K562 (cell line): ENCODE data around the gene KAZN. TPM values are rescaled to one million over a fixed set of nuclear protein-coding genes. Genes with fewer than 3 reads are reported as not detected.

Source experiments
- BRD4 ChIP-seq: fragments of 200-600 bp; sonication (generic); IDR thresholded peaks from 2 replicates; pipeline ENCODE4 v1.6.1; 2017; ENCODE audit warnings: inconsistent platforms
- C11orf30 ChIP-seq: fragments of 450-650 bp; IDR thresholded peaks from 2 replicates; pipeline ENCODE4 v1.6.1; 2016; ENCODE audit warnings: low read depth, mild to moderate bottlenecking
- MED1 ChIP-seq: sonication (generic); formaldehyde crosslinking; IDR thresholded peaks from 2 replicates; pipeline ENCODE4 v1.8.1; 2023; ENCODE audit warnings: missing genetic modification reagents, borderline replicate concordance
- MTF1 ChIP-seq: fragments of 250-450 bp; sonication (Bioruptor Pico); IDR thresholded peaks from 2 replicates; pipeline ENCODE4 v1.9.0; 2021; ENCODE audit warnings: moderate library complexity, mild to moderate bottlenecking, inconsistent platforms, borderline replicate concordance
- SRSF9 ChIP-seq: fragments of 200-400 bp; formaldehyde crosslinking; IDR thresholded peaks from 2 replicates; pipeline ENCODE4 v1.6.1; 2017; ENCODE audit warnings: low read depth, low read length, borderline replicate concordance
- XRCC4 ChIP-seq: IDR thresholded peaks from one replicate; pipeline ENCODE4 v1.6.1; 2011; ENCODE audit not compliant: insufficient read depth, insufficient read length; ENCODE audit errors: extremely low read depth
- ZNF316 ChIP-seq: fragments of 450-650 bp; IDR thresholded peaks from 2 replicates; pipeline ENCODE4 v1.6.1; 2016
- polyA plus RNA-seq, 8 experiments: library from polyadenylated mRNA; depleted of rRNA in 4 of 8; stranded (reverse) in 5 of 8; unstranded in 3 of 8; fragments of >200 nt; fragmentation: Nextera tagmentation in 2 of 8; fragmentation: Illumina TruSeq in 1 of 8; extraction: Ambion mirVana in 2 of 8; extraction: Trizol in 1 of 8; gene quantifications; 2 replicates each; pipeline versions ENCODE4 v1.2.1 to v1.2.3, GENCODE V29; 2011 to 2014; ENCODE audit warnings: inconsistent platforms in 1 of 8, missing spikeins in 1 of 8
- total RNA-seq, 7 experiments: library from RNA; depleted of rRNA in 6 of 7; stranded (reverse); fragments of >200 nt in 6 of 7; fragmentation: Illumina TruSeq in 2 of 7; extraction: Trizol in 2 of 7; gene quantifications; 2 replicates each; pipeline versions ENCODE4 v1.2.1 to v1.2.3, GENCODE V29; 2011 to 2021; ENCODE audit warnings: low replicate concordance in 1 of 7
- TF ChIP-seq, protein P1 (sequence below): fragments of 250-450 bp; sonication (Bioruptor Pico); IDR thresholded peaks from 2 replicates; pipeline ENCODE4 v1.5.0; 2021; ENCODE audit warnings: mild to moderate bottlenecking, borderline replicate concordance
- TF ChIP-seq, protein P2 (sequence below): IDR thresholded peaks from 3 replicates; pipeline ENCODE4 v1.6.1; 2011; ENCODE audit warnings: borderline replicate concordance, mild to moderate bottlenecking; ENCODE audit not compliant: insufficient read length, insufficient read depth
- TF ChIP-seq, protein P3 (sequence below): sonication (generic); formaldehyde crosslinking; IDR thresholded peaks from 2 replicates; pipeline ENCODE4 v1.8.1; 2023; ENCODE audit warnings: missing genetic modification reagents, mild to moderate bottlenecking, borderline replicate concordance
- TF ChIP-seq, protein P4 (sequence below): sonication (generic); formaldehyde crosslinking; IDR thresholded peaks from 2 replicates; pipeline ENCODE4 v1.8.1; 2023; ENCODE audit warnings: mild to moderate bottlenecking, missing genetic modification reagents
- TF ChIP-seq, protein P5 (sequence below): sonication (generic); formaldehyde crosslinking; IDR thresholded peaks from 2 replicates; pipeline ENCODE4 v1.8.0; 2022; ENCODE audit warnings: missing genetic modification reagents, mild to moderate bottlenecking, borderline replicate concordance

The KAZN gene
- total and polyA plus RNA-seq, 9 of the 15 experiments (the other 6 are each of a cell fraction or from before 2014, with no cell fraction given): 2.1 to 21.6 (median 5.4) TPM

DNA sequence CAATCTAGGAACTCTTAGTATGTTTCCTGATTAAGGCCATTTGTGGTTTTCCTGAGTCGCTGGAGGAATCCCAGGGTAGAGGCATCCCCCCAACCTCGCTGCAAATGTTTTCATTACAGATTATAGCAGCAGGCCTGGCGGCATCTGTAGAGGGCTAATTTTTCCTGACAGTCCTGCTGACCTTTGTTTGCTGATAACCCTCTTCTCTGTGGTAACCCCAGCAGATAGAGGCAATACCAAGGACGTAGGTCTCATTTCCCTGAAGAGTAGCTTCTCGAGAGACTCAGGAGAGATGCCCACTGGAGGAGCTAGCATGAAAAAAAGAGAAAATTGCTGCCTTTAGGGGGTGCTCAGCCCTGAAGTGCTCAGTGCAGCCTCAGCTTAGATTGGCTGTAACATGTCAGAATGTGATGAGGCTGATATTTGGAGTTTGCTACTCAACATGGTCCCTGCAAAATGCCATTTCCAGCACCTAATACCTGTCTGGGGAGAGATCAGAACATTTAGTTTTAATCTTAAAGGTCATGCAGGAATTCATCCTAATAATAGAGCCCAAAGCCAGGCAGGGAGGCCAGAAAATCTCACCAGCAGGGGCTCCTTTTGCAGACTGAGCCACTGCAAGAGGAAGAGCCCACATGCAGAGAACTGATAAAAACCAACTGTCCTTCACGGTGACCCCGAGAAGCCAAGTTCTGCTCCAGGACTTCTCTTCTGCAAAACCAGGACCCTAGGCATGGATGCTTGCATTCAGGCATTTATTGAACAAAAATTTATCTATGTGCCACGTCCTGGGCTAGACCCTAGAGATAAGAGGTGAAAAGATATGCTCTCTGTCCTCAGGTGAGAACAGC is 184.5 kb downstream of the KAZN start (continued):
- TF ChIP-seq, protein P1, sequence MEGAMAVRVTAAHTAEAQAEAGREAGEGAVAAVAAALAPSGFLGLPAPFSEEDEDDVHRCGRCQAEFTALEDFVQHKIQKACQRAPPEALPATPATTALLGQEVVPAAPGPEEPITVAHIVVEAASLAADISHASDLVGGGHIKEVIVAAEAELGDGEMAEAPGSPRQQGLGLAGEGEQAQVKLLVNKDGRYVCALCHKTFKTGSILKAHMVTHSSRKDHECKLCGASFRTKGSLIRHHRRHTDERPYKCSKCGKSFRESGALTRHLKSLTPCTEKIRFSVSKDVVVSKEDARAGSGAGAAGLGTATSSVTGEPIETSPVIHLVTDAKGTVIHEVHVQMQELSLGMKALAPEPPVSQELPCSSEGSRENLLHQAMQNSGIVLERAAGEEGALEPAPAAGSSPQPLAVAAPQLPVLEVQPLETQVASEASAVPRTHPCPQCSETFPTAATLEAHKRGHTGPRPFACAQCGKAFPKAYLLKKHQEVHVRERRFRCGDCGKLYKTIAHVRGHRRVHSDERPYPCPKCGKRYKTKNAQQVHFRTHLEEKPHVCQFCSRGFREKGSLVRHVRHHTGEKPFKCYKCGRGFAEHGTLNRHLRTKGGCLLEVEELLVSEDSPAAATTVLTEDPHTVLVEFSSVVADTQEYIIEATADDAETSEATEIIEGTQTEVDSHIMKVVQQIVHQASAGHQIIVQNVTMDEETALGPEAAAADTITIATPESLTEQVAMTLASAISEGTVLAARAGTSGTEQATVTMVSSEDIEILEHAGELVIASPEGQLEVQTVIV: no peak
- TF ChIP-seq, protein P2, sequence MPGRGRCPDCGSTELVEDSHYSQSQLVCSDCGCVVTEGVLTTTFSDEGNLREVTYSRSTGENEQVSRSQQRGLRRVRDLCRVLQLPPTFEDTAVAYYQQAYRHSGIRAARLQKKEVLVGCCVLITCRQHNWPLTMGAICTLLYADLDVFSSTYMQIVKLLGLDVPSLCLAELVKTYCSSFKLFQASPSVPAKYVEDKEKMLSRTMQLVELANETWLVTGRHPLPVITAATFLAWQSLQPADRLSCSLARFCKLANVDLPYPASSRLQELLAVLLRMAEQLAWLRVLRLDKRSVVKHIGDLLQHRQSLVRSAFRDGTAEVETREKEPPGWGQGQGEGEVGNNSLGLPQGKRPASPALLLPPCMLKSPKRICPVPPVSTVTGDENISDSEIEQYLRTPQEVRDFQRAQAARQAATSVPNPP: no peak
- TF ChIP-seq, protein P3, sequence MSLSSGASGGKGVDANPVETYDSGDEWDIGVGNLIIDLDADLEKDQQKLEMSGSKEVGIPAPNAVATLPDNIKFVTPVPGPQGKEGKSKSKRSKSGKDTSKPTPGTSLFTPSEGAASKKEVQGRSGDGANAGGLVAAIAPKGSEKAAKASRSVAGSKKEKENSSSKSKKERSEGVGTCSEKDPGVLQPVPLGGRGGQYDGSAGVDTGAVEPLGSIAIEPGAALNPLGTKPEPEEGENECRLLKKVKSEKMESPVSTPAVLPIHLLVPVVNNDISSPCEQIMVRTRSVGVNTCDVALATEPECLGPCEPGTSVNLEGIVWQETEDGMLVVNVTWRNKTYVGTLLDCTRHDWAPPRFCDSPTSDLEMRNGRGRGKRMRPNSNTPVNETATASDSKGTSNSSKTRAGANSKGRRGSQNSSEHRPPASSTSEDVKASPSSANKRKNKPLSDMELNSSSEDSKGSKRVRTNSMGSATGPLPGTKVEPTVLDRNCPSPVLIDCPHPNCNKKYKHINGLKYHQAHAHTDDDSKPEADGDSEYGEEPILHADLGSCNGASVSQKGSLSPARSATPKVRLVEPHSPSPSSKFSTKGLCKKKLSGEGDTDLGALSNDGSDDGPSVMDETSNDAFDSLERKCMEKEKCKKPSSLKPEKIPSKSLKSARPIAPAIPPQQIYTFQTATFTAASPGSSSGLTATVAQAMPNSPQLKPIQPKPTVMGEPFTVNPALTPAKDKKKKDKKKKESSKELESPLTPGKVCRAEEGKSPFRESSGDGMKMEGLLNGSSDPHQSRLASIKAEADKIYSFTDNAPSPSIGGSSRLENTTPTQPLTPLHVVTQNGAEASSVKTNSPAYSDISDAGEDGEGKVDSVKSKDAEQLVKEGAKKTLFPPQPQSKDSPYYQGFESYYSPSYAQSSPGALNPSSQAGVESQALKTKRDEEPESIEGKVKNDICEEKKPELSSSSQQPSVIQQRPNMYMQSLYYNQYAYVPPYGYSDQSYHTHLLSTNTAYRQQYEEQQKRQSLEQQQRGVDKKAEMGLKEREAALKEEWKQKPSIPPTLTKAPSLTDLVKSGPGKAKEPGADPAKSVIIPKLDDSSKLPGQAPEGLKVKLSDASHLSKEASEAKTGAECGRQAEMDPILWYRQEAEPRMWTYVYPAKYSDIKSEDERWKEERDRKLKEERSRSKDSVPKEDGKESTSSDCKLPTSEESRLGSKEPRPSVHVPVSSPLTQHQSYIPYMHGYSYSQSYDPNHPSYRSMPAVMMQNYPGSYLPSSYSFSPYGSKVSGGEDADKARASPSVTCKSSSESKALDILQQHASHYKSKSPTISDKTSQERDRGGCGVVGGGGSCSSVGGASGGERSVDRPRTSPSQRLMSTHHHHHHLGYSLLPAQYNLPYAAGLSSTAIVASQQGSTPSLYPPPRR: no peak
- no peak for TF ChIP-seq C11orf30
- no peak for TF ChIP-seq MED1 (CRISPR knock-in tag)
- peak; percentile 74; the same call in 1 of the 2 replicates for TF ChIP-seq BRD4
- no peak for TF ChIP-seq XRCC4
- no peak for TF ChIP-seq MTF1 (CRISPR knock-in tag)
- TF ChIP-seq, protein P4, sequence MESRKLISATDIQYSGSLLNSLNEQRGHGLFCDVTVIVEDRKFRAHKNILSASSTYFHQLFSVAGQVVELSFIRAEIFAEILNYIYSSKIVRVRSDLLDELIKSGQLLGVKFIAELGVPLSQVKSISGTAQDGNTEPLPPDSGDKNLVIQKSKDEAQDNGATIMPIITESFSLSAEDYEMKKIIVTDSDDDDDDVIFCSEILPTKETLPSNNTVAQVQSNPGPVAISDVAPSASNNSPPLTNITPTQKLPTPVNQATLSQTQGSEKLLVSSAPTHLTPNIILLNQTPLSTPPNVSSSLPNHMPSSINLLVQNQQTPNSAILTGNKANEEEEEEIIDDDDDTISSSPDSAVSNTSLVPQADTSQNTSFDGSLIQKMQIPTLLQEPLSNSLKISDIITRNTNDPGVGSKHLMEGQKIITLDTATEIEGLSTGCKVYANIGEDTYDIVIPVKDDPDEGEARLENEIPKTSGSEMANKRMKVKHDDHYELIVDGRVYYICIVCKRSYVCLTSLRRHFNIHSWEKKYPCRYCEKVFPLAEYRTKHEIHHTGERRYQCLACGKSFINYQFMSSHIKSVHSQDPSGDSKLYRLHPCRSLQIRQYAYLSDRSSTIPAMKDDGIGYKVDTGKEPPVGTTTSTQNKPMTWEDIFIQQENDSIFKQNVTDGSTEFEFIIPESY (CRISPR knock-in tag): no peak
- TF ChIP-seq, protein P5, sequence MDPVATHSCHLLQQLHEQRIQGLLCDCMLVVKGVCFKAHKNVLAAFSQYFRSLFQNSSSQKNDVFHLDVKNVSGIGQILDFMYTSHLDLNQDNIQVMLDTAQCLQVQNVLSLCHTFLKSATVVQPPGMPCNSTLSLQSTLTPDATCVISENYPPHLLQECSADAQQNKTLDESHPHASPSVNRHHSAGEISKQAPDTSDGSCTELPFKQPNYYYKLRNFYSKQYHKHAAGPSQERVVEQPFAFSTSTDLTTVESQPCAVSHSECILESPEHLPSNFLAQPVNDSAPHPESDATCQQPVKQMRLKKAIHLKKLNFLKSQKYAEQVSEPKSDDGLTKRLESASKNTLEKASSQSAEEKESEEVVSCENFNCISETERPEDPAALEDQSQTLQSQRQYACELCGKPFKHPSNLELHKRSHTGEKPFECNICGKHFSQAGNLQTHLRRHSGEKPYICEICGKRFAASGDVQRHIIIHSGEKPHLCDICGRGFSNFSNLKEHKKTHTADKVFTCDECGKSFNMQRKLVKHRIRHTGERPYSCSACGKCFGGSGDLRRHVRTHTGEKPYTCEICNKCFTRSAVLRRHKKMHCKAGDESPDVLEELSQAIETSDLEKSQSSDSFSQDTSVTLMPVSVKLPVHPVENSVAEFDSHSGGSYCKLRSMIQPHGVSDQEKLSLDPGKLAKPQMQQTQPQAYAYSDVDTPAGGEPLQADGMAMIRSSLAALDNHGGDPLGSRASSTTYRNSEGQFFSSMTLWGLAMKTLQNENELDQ (CRISPR knock-in tag): no peak
- no peak for TF ChIP-seq SRSF9
- TF ChIP-seq ZNF316: no peak
